ENCODE measurements around the gene DLL3.

DNA sequence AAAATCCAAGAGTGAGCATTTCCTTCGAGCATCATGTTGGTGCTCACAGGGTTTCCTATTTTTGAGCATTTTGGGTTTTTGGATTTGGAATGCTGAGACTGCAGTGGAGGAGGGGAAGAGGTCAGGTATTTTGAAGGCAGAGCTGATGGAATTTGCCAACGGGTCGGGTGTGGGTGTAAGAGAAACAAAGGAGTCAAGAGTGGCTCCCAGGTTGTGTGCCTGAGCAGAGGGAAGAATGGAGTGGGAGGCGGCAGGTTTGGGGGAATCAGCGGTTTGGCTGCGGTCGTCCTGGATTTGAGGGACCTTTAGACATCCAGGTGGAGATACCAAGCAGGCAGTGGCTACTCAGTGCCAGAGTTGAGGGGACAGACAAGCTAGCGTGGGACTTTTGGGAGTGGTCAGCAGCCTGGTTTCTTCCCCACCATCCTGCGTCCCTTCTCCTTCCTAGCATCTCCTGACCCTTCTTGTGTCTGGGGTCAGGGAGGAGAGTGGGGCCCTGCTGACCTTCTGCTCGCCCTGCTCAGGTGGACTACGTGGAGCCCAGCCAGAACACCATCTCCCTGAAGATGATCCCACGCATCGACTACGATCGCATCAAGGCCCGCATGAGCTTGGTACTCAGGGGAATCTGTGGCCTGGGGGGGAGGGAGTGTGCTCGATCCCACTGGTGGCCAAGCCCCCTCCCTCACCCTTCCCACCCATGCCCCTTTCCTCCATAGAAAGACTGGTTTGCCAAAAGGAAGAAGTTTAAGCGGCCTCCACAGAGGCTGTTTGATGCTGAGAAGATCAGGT lies 32.6 kb upstream of the DLL3 start:
- TF ChIP-seq, protein P1, sequence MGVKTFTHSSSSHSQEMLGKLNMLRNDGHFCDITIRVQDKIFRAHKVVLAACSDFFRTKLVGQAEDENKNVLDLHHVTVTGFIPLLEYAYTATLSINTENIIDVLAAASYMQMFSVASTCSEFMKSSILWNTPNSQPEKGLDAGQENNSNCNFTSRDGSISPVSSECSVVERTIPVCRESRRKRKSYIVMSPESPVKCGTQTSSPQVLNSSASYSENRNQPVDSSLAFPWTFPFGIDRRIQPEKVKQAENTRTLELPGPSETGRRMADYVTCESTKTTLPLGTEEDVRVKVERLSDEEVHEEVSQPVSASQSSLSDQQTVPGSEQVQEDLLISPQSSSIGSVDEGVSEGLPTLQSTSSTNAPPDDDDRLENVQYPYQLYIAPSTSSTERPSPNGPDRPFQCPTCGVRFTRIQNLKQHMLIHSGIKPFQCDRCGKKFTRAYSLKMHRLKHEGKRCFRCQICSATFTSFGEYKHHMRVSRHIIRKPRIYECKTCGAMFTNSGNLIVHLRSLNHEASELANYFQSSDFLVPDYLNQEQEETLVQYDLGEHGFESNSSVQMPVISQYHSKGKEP (tag by site-specific recombination; IDR thresholded peaks at IDR 0.05) = no peak
- TF ChIP-seq ZNF133 (tag by site-specific recombination; IDR thresholded peaks at IDR 0.05) = no peak
- TF ChIP-seq, protein P2, sequence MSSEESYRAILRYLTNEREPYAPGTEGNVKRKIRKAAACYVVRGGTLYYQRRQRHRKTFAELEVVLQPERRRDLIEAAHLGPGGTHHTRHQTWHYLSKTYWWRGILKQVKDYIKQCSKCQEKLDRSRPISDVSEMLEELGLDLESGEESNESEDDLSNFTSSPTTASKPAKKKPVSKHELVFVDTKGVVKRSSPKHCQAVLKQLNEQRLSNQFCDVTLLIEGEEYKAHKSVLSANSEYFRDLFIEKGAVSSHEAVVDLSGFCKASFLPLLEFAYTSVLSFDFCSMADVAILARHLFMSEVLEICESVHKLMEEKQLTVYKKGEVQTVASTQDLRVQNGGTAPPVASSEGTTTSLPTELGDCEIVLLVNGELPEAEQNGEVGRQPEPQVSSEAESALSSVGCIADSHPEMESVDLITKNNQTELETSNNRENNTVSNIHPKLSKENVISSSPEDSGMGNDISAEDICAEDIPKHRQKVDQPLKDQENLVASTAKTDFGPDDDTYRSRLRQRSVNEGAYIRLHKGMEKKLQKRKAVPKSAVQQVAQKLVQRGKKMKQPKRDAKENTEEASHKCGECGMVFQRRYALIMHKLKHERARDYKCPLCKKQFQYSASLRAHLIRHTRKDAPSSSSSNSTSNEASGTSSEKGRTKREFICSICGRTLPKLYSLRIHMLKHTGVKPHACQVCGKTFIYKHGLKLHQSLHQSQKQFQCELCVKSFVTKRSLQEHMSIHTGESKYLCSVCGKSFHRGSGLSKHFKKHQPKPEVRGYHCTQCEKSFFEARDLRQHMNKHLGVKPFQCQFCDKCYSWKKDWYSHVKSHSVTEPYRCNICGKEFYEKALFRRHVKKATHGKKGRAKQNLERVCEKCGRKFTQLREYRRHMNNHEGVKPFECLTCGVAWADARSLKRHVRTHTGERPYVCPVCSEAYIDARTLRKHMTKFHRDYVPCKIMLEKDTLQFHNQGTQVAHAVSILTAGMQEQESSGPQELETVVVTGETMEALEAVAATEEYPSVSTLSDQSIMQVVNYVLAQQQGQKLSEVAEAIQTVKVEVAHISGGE (tag by site-specific recombination; conservative IDR thresholded peaks at IDR 0.05; ENCODE audit: low read depth) = no peak
- no peak for TF ChIP-seq ZNF423 (tag by site-specific recombination; IDR thresholded peaks at IDR 0.05)
- no peak for TF ChIP-seq ZNF146 (tag by site-specific recombination; IDR thresholded peaks at IDR 0.05)
- TF ChIP-seq, protein P3, sequence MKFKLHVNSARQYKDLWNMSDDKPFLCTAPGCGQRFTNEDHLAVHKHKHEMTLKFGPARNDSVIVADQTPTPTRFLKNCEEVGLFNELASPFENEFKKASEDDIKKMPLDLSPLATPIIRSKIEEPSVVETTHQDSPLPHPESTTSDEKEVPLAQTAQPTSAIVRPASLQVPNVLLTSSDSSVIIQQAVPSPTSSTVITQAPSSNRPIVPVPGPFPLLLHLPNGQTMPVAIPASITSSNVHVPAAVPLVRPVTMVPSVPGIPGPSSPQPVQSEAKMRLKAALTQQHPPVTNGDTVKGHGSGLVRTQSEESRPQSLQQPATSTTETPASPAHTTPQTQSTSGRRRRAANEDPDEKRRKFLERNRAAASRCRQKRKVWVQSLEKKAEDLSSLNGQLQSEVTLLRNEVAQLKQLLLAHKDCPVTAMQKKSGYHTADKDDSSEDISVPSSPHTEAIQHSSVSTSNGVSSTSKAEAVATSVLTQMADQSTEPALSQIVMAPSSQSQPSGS (tag by site-specific recombination; IDR thresholded peaks at IDR 0.05; ENCODE audit: low read depth) = no peak
- TF ChIP-seq, protein P4, sequence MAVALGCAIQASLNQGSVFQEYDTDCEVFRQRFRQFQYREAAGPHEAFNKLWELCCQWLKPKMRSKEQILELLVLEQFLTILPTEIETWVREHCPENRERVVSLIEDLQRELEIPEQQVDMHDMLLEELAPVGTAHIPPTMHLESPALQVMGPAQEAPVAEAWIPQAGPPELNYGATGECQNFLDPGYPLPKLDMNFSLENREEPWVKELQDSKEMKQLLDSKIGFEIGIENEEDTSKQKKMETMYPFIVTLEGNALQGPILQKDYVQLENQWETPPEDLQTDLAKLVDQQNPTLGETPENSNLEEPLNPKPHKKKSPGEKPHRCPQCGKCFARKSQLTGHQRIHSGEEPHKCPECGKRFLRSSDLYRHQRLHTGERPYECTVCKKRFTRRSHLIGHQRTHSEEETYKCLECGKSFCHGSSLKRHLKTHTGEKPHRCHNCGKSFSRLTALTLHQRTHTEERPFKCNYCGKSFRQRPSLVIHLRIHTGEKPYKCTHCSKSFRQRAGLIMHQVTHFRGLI (tag by site-specific recombination; IDR thresholded peaks at IDR 0.05) = no peak
- TF ChIP-seq IKZF3 (tag by site-specific recombination; IDR thresholded peaks at IDR 0.05) = no peak
- TF ChIP-seq, protein P5, sequence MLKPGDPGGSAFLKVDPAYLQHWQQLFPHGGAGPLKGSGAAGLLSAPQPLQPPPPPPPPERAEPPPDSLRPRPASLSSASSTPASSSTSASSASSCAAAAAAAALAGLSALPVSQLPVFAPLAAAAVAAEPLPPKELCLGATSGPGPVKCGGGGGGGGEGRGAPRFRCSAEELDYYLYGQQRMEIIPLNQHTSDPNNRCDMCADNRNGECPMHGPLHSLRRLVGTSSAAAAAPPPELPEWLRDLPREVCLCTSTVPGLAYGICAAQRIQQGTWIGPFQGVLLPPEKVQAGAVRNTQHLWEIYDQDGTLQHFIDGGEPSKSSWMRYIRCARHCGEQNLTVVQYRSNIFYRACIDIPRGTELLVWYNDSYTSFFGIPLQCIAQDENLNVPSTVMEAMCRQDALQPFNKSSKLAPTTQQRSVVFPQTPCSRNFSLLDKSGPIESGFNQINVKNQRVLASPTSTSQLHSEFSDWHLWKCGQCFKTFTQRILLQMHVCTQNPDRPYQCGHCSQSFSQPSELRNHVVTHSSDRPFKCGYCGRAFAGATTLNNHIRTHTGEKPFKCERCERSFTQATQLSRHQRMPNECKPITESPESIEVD (tag by site-specific recombination; IDR thresholded peaks at IDR 0.05) = no peak
- TF ChIP-seq, protein P6, sequence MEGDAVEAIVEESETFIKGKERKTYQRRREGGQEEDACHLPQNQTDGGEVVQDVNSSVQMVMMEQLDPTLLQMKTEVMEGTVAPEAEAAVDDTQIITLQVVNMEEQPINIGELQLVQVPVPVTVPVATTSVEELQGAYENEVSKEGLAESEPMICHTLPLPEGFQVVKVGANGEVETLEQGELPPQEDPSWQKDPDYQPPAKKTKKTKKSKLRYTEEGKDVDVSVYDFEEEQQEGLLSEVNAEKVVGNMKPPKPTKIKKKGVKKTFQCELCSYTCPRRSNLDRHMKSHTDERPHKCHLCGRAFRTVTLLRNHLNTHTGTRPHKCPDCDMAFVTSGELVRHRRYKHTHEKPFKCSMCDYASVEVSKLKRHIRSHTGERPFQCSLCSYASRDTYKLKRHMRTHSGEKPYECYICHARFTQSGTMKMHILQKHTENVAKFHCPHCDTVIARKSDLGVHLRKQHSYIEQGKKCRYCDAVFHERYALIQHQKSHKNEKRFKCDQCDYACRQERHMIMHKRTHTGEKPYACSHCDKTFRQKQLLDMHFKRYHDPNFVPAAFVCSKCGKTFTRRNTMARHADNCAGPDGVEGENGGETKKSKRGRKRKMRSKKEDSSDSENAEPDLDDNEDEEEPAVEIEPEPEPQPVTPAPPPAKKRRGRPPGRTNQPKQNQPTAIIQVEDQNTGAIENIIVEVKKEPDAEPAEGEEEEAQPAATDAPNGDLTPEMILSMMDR (tag by site-specific recombination; IDR thresholded peaks at IDR 0.05) = no peak
- TF ChIP-seq, protein P7, sequence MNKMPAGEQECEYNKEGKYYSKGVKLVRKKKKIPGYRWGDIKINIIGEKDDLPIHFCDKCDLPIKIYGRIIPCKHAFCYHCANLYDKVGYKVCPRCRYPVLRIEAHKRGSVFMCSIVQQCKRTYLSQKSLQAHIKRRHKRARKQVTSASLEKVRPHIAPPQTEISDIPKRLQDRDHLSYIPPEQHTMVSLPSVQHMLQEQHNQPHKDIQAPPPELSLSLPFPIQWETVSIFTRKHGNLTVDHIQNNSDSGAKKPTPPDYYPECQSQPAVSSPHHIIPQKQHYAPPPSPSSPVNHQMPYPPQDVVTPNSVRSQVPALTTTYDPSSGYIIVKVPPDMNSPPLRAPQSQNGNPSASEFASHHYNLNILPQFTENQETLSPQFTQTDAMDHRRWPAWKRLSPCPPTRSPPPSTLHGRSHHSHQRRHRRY (tag by site-specific recombination; IDR thresholded peaks at IDR 0.05) = no peak
